ENCODE results near the gene ST8SIA1. TPM values are rescaled to one million over a fixed set of nuclear protein-coding genes. Genes with fewer than 3 reads are reported as not detected.

The ST8SIA1 gene
- total RNA-seq, 1 experiment from 2014 or later = not detected

DNA sequence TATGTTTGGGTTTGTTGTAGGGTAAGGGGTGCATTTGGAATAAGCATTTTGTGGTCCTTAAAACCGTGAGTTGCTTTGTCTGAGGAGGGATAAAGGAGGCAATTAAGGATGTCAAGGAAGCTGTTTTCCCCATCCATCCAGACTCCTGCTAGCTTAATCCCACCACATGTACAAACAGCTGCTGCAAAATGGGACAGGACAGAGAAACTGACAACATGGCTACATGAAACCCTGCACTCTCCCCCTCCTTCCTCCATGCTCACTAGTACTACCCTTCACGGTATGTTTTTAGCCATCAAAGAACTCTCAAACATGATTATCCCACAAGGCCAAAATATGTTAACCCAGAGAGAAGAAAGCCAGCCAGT is 20.6 kb downstream of the ST8SIA1 start:
- no peak overlapping the region for H3K4ac ChIP-seq (ENCODE audit: low read depth, low read length)
- H3T11ph ChIP-seq (ENCODE audit: low read length) = no peak overlapping the region
- no peaks in the 10 kb centered on the region; the same call in 1 of the 2 replicates for H3K4me1 ChIP-seq (ENCODE audit: insufficient read depth, low read length)
- no peak overlapping the region for H2BK5ac ChIP-seq (ENCODE audit: insufficient read length, low read length)
- H3K79me1 ChIP-seq (ENCODE audit: insufficient read depth, low read depth, low read length, poor library complexity, severe bottlenecking) = no peaks in the 10 kb centered on the region
- no peaks in the 10 kb centered on the region for H3K9me3 ChIP-seq (ENCODE audit: control insufficient read depth, low read depth, low read length)
- no peaks in the 10 kb centered on the region for H3K23me2 ChIP-seq (ENCODE audit: insufficient read length, low read depth, low read length, poor library complexity, severe bottlenecking)
- no peaks in the 10 kb centered on the region for H3K27me3 ChIP-seq (ENCODE audit: insufficient read depth, low read length)
- H3K9ac ChIP-seq (ENCODE audit: extremely low read depth, insufficient read length, low read length) = no peak overlapping the region
- no peak overlapping the region for H3K27ac Mint-ChIP-seq
- no peak overlapping the region for H3K27ac ChIP-seq (ENCODE audit: insufficient read length, low read depth, low read length)
- WGBS (ENCODE audit: extremely low coverage, insufficient read length, low lambda C conversion rate) = no CpG with 5 or more reads among the region's 2 CpGs
- H2BK120ac ChIP-seq (ENCODE audit: low read depth, low read length, poor library complexity, severe bottlenecking) = no peak overlapping the region
- H3K79me2 ChIP-seq (ENCODE audit: insufficient read depth, low read length) = no peaks in the 10 kb centered on the region
- no peak overlapping the region for H3K4me2 ChIP-seq (ENCODE audit: insufficient read depth, insufficient read length, low read length)
- no peaks in the 10 kb centered on the region; a peak in 1 of 7 replicates for H3K36me3 Mint-ChIP-seq (ENCODE audit: insufficient read depth in 1 of 3, low read depth in 3 of 3)
- H4K20me1 ChIP-seq (ENCODE audit: control insufficient read depth, insufficient read depth, insufficient read length) = no peaks in the 10 kb centered on the region
- peaks cover 0 to 3% of the 10 kb centered on the region in 2 experiments; a peak in 1 of 5 replicates for H3K9me3 Mint-ChIP-seq
- H3K4me1 Mint-ChIP-seq = no peaks in the 10 kb centered on the region
- H3K23ac ChIP-seq (ENCODE audit: insufficient read length, low read depth, low read length) = no peak overlapping the region
- no peak overlapping the region for H3K14ac ChIP-seq (ENCODE audit: insufficient read depth, low read length)
- H3K27me3 Mint-ChIP-seq (ENCODE audit: low read depth) = no peaks in the 10 kb centered on the region; the same call in 1 of the 2 replicates
- H4K8ac ChIP-seq (replicated peaks; ENCODE audit: insufficient read length, low read depth, low read length) = no peak overlapping the region
- no peak overlapping the region for H3K18ac ChIP-seq (ENCODE audit: insufficient read length, low read depth, low read length)
- H4K5ac ChIP-seq (ENCODE audit: insufficient read length, low read depth, low read length) = no peak overlapping the region
- H3K56ac ChIP-seq (ENCODE audit: insufficient read length, low read depth, low read length) = no peak overlapping the region
- no peak overlapping the region for H2BK20ac ChIP-seq (ENCODE audit: low read depth, low read length, poor library complexity, severe bottlenecking)
- H2BK12ac ChIP-seq (ENCODE audit: insufficient read length, low read depth, low read length) = no peak overlapping the region
- H4K91ac ChIP-seq (ENCODE audit: insufficient read length, low read depth, low read length) = no peak overlapping the region
- TF ChIP-seq, protein P1, sequence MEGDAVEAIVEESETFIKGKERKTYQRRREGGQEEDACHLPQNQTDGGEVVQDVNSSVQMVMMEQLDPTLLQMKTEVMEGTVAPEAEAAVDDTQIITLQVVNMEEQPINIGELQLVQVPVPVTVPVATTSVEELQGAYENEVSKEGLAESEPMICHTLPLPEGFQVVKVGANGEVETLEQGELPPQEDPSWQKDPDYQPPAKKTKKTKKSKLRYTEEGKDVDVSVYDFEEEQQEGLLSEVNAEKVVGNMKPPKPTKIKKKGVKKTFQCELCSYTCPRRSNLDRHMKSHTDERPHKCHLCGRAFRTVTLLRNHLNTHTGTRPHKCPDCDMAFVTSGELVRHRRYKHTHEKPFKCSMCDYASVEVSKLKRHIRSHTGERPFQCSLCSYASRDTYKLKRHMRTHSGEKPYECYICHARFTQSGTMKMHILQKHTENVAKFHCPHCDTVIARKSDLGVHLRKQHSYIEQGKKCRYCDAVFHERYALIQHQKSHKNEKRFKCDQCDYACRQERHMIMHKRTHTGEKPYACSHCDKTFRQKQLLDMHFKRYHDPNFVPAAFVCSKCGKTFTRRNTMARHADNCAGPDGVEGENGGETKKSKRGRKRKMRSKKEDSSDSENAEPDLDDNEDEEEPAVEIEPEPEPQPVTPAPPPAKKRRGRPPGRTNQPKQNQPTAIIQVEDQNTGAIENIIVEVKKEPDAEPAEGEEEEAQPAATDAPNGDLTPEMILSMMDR (conservative IDR thresholded peaks at IDR 0.05) = no peak
- no peak overlapping the region for H2AK5ac ChIP-seq (ENCODE audit: insufficient read length, low read length)
- H2BK15ac ChIP-seq (ENCODE audit: low read depth, low read length) = no peak overlapping the region
- no peak overlapping the region for H3K4me3 Mint-ChIP-seq
- no peak overlapping the region for H2AFZ ChIP-seq (ENCODE audit: low read length)
- no peak for DNase-seq
